Endodermal cell (in vitro differentiated cells): ENCODE data around the gene PDHA2. TPM values are rescaled to one million over a fixed set of nuclear protein-coding genes. Genes with fewer than 3 reads are reported as not detected.

Source experiments
- DNase-seq: peaks from one replicate; pipeline ENCODE4 v3.0.0-alpha.2; 2017
- H3K27ac ChIP-seq: 2 replicates; pipeline ENCODE4 v1.5.1; 2013; ENCODE audit warnings: mild to moderate bottlenecking, low read depth, low read length, moderate library complexity
- H3K27me3 ChIP-seq: 2 replicates; pipeline ENCODE4 v1.6.1; 2013; ENCODE audit warnings: mild to moderate bottlenecking, low read length, moderate library complexity; ENCODE audit not compliant: insufficient read depth, control insufficient read depth, poor library complexity, severe bottlenecking
- H3K36me3 ChIP-seq: 2 replicates; pipeline ENCODE4 v1.7.0; 2013; ENCODE audit warnings: mild to moderate bottlenecking, low read length, moderate library complexity; ENCODE audit not compliant: control insufficient read depth, insufficient read depth
- H3K4me1 ChIP-seq: one replicate; pipeline ENCODE4 v1.7.0; 2013; ENCODE audit warnings: low read length; ENCODE audit not compliant: control insufficient read depth, insufficient read depth
- H3K4me3 ChIP-seq: 2 replicates; pipeline ENCODE4 v1.5.1; 2013; ENCODE audit warnings: mild to moderate bottlenecking, low read length, moderate library complexity
- H3K9ac ChIP-seq: 2 replicates; pipeline ENCODE4 v1.6.1; 2013; ENCODE audit warnings: mild to moderate bottlenecking, low read length, moderate library complexity; ENCODE audit not compliant: poor library complexity, severe bottlenecking; ENCODE audit errors: extremely low read depth
- H3K9me3 ChIP-seq: 2 replicates; pipeline ENCODE4 v1.6.1; 2013; ENCODE audit warnings: mild to moderate bottlenecking, low read length, moderate library complexity; ENCODE audit not compliant: control insufficient read depth
- H3K27ac Mint-ChIP-seq: 2 replicates; pipeline ENCODE4 v1.8.0; 2020; ENCODE audit warnings: mixed read lengths
- H3K27me3 Mint-ChIP-seq: 2 replicates; pipeline ENCODE4 v1.8.0; 2021; ENCODE audit warnings: mild to moderate bottlenecking, mixed read lengths; ENCODE audit not compliant: insufficient read depth
- H3K36me3 Mint-ChIP-seq: 2 replicates; pipeline ENCODE4 v1.8.0; 2020; ENCODE audit warnings: low read depth, mixed read lengths
- H3K4me1 Mint-ChIP-seq: 2 replicates; pipeline ENCODE4 v1.8.0; 2020; ENCODE audit warnings: mixed read lengths
- H3K4me3 Mint-ChIP-seq: 2 replicates; pipeline ENCODE4 v1.8.0; 2020; ENCODE audit warnings: mild to moderate bottlenecking, moderate library complexity, mixed read lengths
- H3K9me3 Mint-ChIP-seq: 2 replicates; pipeline ENCODE4 v1.8.0; 2020; ENCODE audit warnings: mild to moderate bottlenecking, mixed read lengths
- CTCF ChIP-seq: fragments of 200-600 bp; sonication (generic); conservative IDR thresholded peaks from 2 replicates; pipeline ENCODE4 v1.5.0; 2021; ENCODE audit warnings: antibody characterized with exemption, mild to moderate bottlenecking
- WGBS, 2 experiments: methylation state at CpG; one replicate each; pipeline versions ENCODE4 v1.1.5 to v1.1.7; 2013; ENCODE audit warnings: missing lambda C conversion rate in 2 of 2, mixed read lengths in 1 of 2; ENCODE audit not compliant: insufficient coverage in 1 of 2, insufficient read length in 1 of 2; 5-methylcytosine and 5-hydroxymethylcytosine counted together
- total RNA-seq, 2 donors: library from RNA; stranded (reverse); fragmentation: NEBNext Ultra II Directional in 1 of 2; extraction: Animal tissue kit (Norgen Biotek cat#: 25700) in 1 of 2; gene quantifications; 2 replicates in 1 of 2; 3 replicates in 1 of 2; pipeline ENCODE4 v1.2.1, GENCODE V29; 2021

PDHA2 gene
- total RNA-seq, 2 donors from 2014 or later = not detected

GRCh38 chr4:95877636-95878035 is 37.7 kb downstream of the PDHA2 start:
- no peak overlapping the region for H3K4me3 ChIP-seq
- no peak overlapping the region for H3K27ac ChIP-seq
- H3K9me3 ChIP-seq = no peaks in the 10 kb centered on the region
- no peak overlapping the region for H3K9ac ChIP-seq
- no peak for TF ChIP-seq CTCF
- H3K4me1 ChIP-seq = no peaks in the 10 kb centered on the region
- Mint-ChIP-seq H3K4me1 (no peaks in the 10 kb centered on the region), H3K4me3 (no peak overlapping the region), H3K27me3 (no peaks in the 10 kb centered on the region), H3K9me3 (no peaks in the 10 kb centered on the region), H3K27ac (no peak overlapping the region), H3K36me3 (no peaks in the 10 kb centered on the region)
- H3K36me3 ChIP-seq = no peaks in the 10 kb centered on the region
- DNase-seq = no peak
- WGBS, 2 experiments = 83% methylated on average over 1 of the region's 1 CpG; no CpG with 5 or more reads in 1 of the 2 experiments
- no peaks in the 10 kb centered on the region for H3K27me3 ChIP-seq

GRCh38 chr4:95887551-95887950 is 47.7 kb downstream of the PDHA2 start:
- Mint-ChIP-seq H3K36me3 (no peaks in the 10 kb centered on the region), H3K4me1 (no peaks in the 10 kb centered on the region), H3K9me3 (peaks cover 6% of the 10 kb centered on the region), H3K27ac (no peak overlapping the region), H3K4me3 (no peak overlapping the region), H3K27me3 (no peaks in the 10 kb centered on the region)
- Histone ChIP-seq H3K27ac (no peak overlapping the region), H3K4me3 (no peak overlapping the region), H3K27me3 (no peaks in the 10 kb centered on the region), H3K9me3 (peaks cover 8% of the 10 kb centered on the region), H3K36me3 (no peaks in the 10 kb centered on the region), H3K4me1 (peaks cover 4% of the 10 kb centered on the region), H3K9ac (no peak overlapping the region)
- WGBS, 2 experiments = 98 to 100% methylated on average over 3 of the region's 3 CpGs
- no peak for DNase-seq
- TF ChIP-seq CTCF = no peak

GRCh38 chr4:95889662-95890061 is 49.8 kb downstream of the PDHA2 start:
- peaks cover 4% of the 10 kb centered on the region for H3K4me1 ChIP-seq
- no peak overlapping the region for H3K27ac ChIP-seq
- TF ChIP-seq CTCF = no peak
- no peak overlapping the region for H3K9ac ChIP-seq
- no peak overlapping the region for H3K4me3 Mint-ChIP-seq
- no peaks in the 10 kb centered on the region for H3K27me3 ChIP-seq
- H3K9me3 ChIP-seq = no peaks in the 10 kb centered on the region
- H3K4me1 Mint-ChIP-seq = no peaks in the 10 kb centered on the region
- no peaks in the 10 kb centered on the region for H3K9me3 Mint-ChIP-seq
- no peaks in the 10 kb centered on the region for H3K27me3 Mint-ChIP-seq
- peak; percentile 77 for DNase-seq
- H3K4me3 ChIP-seq = no peak overlapping the region
- no peak overlapping the region for H3K27ac Mint-ChIP-seq
- WGBS, 2 experiments = 76 to 80% methylated on average over 1 to 2 of the region's 2 CpGs
- H3K36me3 Mint-ChIP-seq = no peaks in the 10 kb centered on the region
- H3K36me3 ChIP-seq = no peaks in the 10 kb centered on the region
